ENCODE measurements around the gene WAC.

WAC gene

GRCh38 chr10:28624351-28624750, 91.4 kb downstream of the WAC start:
- Histone ChIP-seq H3K4me3 (ENCODE audit: low read depth, low read length) (no peak overlapping the region), H3K27me3 (ENCODE audit: control insufficient read depth, insufficient read depth, low read length) (no peaks in the 10 kb centered on the region), H3K4me1 (ENCODE audit: control insufficient read depth, insufficient read depth, low read length) (no peaks in the 10 kb centered on the region), H3K36me3 (ENCODE audit: control insufficient read depth, insufficient read depth, low read length) (no peaks in the 10 kb centered on the region), H3K9ac (ENCODE audit: low read depth, low read length) (no peak overlapping the region), H3K9me3 (ENCODE audit: control insufficient read depth, insufficient read depth, low read length) (no peaks in the 10 kb centered on the region)

- H3K9me3 ChIP-seq (ENCODE audit: control insufficient read depth, insufficient read depth, low read length): no peaks in the 10 kb centered on the region
- H3K4me1 ChIP-seq (ENCODE audit: control insufficient read depth, insufficient read depth, low read length): no peaks in the 10 kb centered on the region
- no peak overlapping the region for H3K4me3 ChIP-seq (ENCODE audit: low read depth, low read length)
- no peaks in the 10 kb centered on the region for H3K27me3 ChIP-seq (ENCODE audit: control insufficient read depth, insufficient read depth, low read length)
- no peaks in the 10 kb centered on the region for H3K36me3 ChIP-seq (ENCODE audit: control insufficient read depth, insufficient read depth, low read length)
- no peak overlapping the region for H3K9ac ChIP-seq (ENCODE audit: low read depth, low read length)
These were observed 94.2 kb downstream of the WAC start for GRCh38 chr10:28627102-28627501.

GRCh38 chr10:28628184-28628893, 95.4 kb downstream of the WAC start:
- Histone ChIP-seq H3K9ac (ENCODE audit: low read depth, low read length) (no peak overlapping the region), H3K36me3 (ENCODE audit: control insufficient read depth, insufficient read depth, low read length) (no peaks in the 10 kb centered on the region), H3K4me1 (ENCODE audit: control insufficient read depth, insufficient read depth, low read length) (no peaks in the 10 kb centered on the region), H3K27me3 (ENCODE audit: control insufficient read depth, insufficient read depth, low read length) (no peaks in the 10 kb centered on the region), H3K9me3 (ENCODE audit: control insufficient read depth, insufficient read depth, low read length) (no peaks in the 10 kb centered on the region), H3K4me3 (ENCODE audit: low read depth, low read length) (no peak overlapping the region)

GRCh38 chr10:28631896-28632583, 99.1 kb downstream of the WAC start:
- H3K36me3 ChIP-seq (ENCODE audit: control insufficient read depth, insufficient read depth, low read length): no peaks in the 10 kb centered on the region
- H3K9me3 ChIP-seq (ENCODE audit: control insufficient read depth, insufficient read depth, low read length): no peaks in the 10 kb centered on the region
- no peaks in the 10 kb centered on the region for H3K4me1 ChIP-seq (ENCODE audit: control insufficient read depth, insufficient read depth, low read length)
- no peak overlapping the region for H3K4me3 ChIP-seq (ENCODE audit: low read depth, low read length)
- H3K9ac ChIP-seq (ENCODE audit: low read depth, low read length): no peak overlapping the region
- H3K27me3 ChIP-seq (ENCODE audit: control insufficient read depth, insufficient read depth, low read length): no peaks in the 10 kb centered on the region

- Histone ChIP-seq H3K9ac (ENCODE audit: low read depth, low read length) (no peak overlapping the region), H3K27me3 (ENCODE audit: control insufficient read depth, insufficient read depth, low read length) (no peaks in the 10 kb centered on the region), H3K36me3 (ENCODE audit: control insufficient read depth, insufficient read depth, low read length) (no peaks in the 10 kb centered on the region), H3K9me3 (ENCODE audit: control insufficient read depth, insufficient read depth, low read length) (no peaks in the 10 kb centered on the region), H3K4me1 (ENCODE audit: control insufficient read depth, insufficient read depth, low read length) (no peaks in the 10 kb centered on the region), H3K4me3 (ENCODE audit: low read depth, low read length) (no peak overlapping the region)
These were observed 99.6 kb downstream of the WAC start for GRCh38 chr10:28632584-28632945.

- Histone ChIP-seq H3K4me3 (ENCODE audit: low read depth, low read length) (no peak overlapping the region), H3K4me1 (ENCODE audit: control insufficient read depth, insufficient read depth, low read length) (no peaks in the 10 kb centered on the region), H3K27me3 (ENCODE audit: control insufficient read depth, insufficient read depth, low read length) (no peaks in the 10 kb centered on the region), H3K36me3 (ENCODE audit: control insufficient read depth, insufficient read depth, low read length) (no peaks in the 10 kb centered on the region), H3K9me3 (ENCODE audit: control insufficient read depth, insufficient read depth, low read length) (no peaks in the 10 kb centered on the region), H3K9ac (ENCODE audit: low read depth, low read length) (no peak overlapping the region)
These were observed 100.8 kb downstream of the WAC start for GRCh38 chr10:28633750-28634149.

- Histone ChIP-seq H3K36me3 (ENCODE audit: control insufficient read depth, insufficient read depth, low read length) (no peaks in the 10 kb centered on the region), H3K4me1 (ENCODE audit: control insufficient read depth, insufficient read depth, low read length) (no peaks in the 10 kb centered on the region), H3K9me3 (ENCODE audit: control insufficient read depth, insufficient read depth, low read length) (no peaks in the 10 kb centered on the region), H3K4me3 (ENCODE audit: low read depth, low read length) (no peak overlapping the region), H3K9ac (ENCODE audit: low read depth, low read length) (no peak overlapping the region), H3K27me3 (ENCODE audit: control insufficient read depth, insufficient read depth, low read length) (no peaks in the 10 kb centered on the region)
These were observed 104.4 kb downstream of the WAC start for GRCh38 chr10:28637346-28637745.

- Histone ChIP-seq H3K4me3 (ENCODE audit: low read depth, low read length) (no peak overlapping the region), H3K36me3 (ENCODE audit: control insufficient read depth, insufficient read depth, low read length) (no peaks in the 10 kb centered on the region), H3K27me3 (ENCODE audit: control insufficient read depth, insufficient read depth, low read length) (no peaks in the 10 kb centered on the region), H3K9ac (ENCODE audit: low read depth, low read length) (no peak overlapping the region), H3K4me1 (ENCODE audit: control insufficient read depth, insufficient read depth, low read length) (no peaks in the 10 kb centered on the region), H3K9me3 (ENCODE audit: control insufficient read depth, insufficient read depth, low read length) (no peaks in the 10 kb centered on the region)
These were observed 105.5 kb downstream of the WAC start for GRCh38 chr10:28638392-28638791.

GRCh38 chr10:28640551-28640950, 107.6 kb downstream of the WAC start:
- no peaks in the 10 kb centered on the region for H3K27me3 ChIP-seq (ENCODE audit: control insufficient read depth, insufficient read depth, low read length)
- no peaks in the 10 kb centered on the region for H3K4me1 ChIP-seq (ENCODE audit: control insufficient read depth, insufficient read depth, low read length)
- H3K4me3 ChIP-seq (ENCODE audit: low read depth, low read length): no peak overlapping the region
- H3K9me3 ChIP-seq (ENCODE audit: control insufficient read depth, insufficient read depth, low read length): no peaks in the 10 kb centered on the region
- no peak overlapping the region for H3K9ac ChIP-seq (ENCODE audit: low read depth, low read length)
- no peaks in the 10 kb centered on the region for H3K36me3 ChIP-seq (ENCODE audit: control insufficient read depth, insufficient read depth, low read length)

- H3K36me3 ChIP-seq (ENCODE audit: control insufficient read depth, insufficient read depth, low read length): no peaks in the 10 kb centered on the region
- H3K9ac ChIP-seq (ENCODE audit: low read depth, low read length): no peak overlapping the region
- H3K4me3 ChIP-seq (ENCODE audit: low read depth, low read length): no peak overlapping the region
- no peaks in the 10 kb centered on the region for H3K27me3 ChIP-seq (ENCODE audit: control insufficient read depth, insufficient read depth, low read length)
- H3K9me3 ChIP-seq (ENCODE audit: control insufficient read depth, insufficient read depth, low read length): no peaks in the 10 kb centered on the region
- H3K4me1 ChIP-seq (ENCODE audit: control insufficient read depth, insufficient read depth, low read length): no peaks in the 10 kb centered on the region
These were observed 111.7 kb downstream of the WAC start for GRCh38 chr10:28644647-28645046.

- H3K9me3 ChIP-seq (ENCODE audit: control insufficient read depth, insufficient read depth, low read length): no peaks in the 10 kb centered on the region
- H3K36me3 ChIP-seq (ENCODE audit: control insufficient read depth, insufficient read depth, low read length): no peaks in the 10 kb centered on the region
- no peaks in the 10 kb centered on the region for H3K4me1 ChIP-seq (ENCODE audit: control insufficient read depth, insufficient read depth, low read length)
- H3K9ac ChIP-seq (ENCODE audit: low read depth, low read length): no peak overlapping the region
- no peak overlapping the region for H3K4me3 ChIP-seq (ENCODE audit: low read depth, low read length)
- no peaks in the 10 kb centered on the region for H3K27me3 ChIP-seq (ENCODE audit: control insufficient read depth, insufficient read depth, low read length)
These were observed 119.2 kb downstream of the WAC start for GRCh38 chr10:28652106-28652505.

GRCh38 chr10:28652703-28653102, 119.8 kb downstream of the WAC start:
- Histone ChIP-seq H3K36me3 (ENCODE audit: control insufficient read depth, insufficient read depth, low read length) (no peaks in the 10 kb centered on the region), H3K4me3 (ENCODE audit: low read depth, low read length) (no peak overlapping the region), H3K27me3 (ENCODE audit: control insufficient read depth, insufficient read depth, low read length) (no peaks in the 10 kb centered on the region), H3K9me3 (ENCODE audit: control insufficient read depth, insufficient read depth, low read length) (no peaks in the 10 kb centered on the region), H3K9ac (ENCODE audit: low read depth, low read length) (no peak overlapping the region), H3K4me1 (ENCODE audit: control insufficient read depth, insufficient read depth, low read length) (no peaks in the 10 kb centered on the region)
